CD8-positive, alpha-beta memory T cell (primary cell): ENCODE results near the gene SMC4. TPM values are rescaled to one million over a fixed set of nuclear protein-coding genes. Genes with fewer than 3 reads are reported as not detected.
A peak's percentile ranks its signal among the peaks of the same experiment; 100 is the strongest.

Source experiments
- CTCF ChIA-PET: fragments of 350-600 bp; sonication (Branson Sonifier 250); formaldehyde crosslinking; loops from one replicate; lab custom pipeline; 2021; ENCODE audit warnings: antibody characterized with exemption; lab: Charles Lee
- POLR2A ChIA-PET: fragments of 350-600 bp; sonication (Branson Sonifier 250); formaldehyde crosslinking; loops from one replicate; lab custom pipeline; 2021; ENCODE audit warnings: antibody characterized with exemption; lab: Charles Lee
- DNase-seq, 5 donors: peaks; one replicate each; pipeline versions ENCODE4 v3.0.0 to v3.0.0-alpha.2; 2020 to 2022; ENCODE audit warnings: mixed read lengths in 1 of 5
- H3K27ac ChIP-seq: one replicate; pipeline ENCODE4 v1.7.0; 2013; ENCODE audit warnings: low read depth, mild to moderate bottlenecking, low read length, moderate library complexity
- H3K27me3 ChIP-seq: 2 replicates; pipeline ENCODE4 v1.7.0; 2013; ENCODE audit warnings: low read length, mild to moderate bottlenecking; ENCODE audit not compliant: insufficient read depth, poor library complexity, severe bottlenecking
- H3K36me3 ChIP-seq: 2 replicates; pipeline ENCODE4 v1.7.0; 2013; ENCODE audit warnings: mild to moderate bottlenecking, low read length, moderate library complexity; ENCODE audit not compliant: insufficient read depth
- H3K4me1 ChIP-seq: 2 replicates; pipeline ENCODE4 v1.7.0; 2013; ENCODE audit warnings: mild to moderate bottlenecking, low read length, moderate library complexity; ENCODE audit not compliant: insufficient read depth
- H3K4me3 ChIP-seq: 2 replicates; pipeline ENCODE4 v1.7.0; 2013; ENCODE audit warnings: mild to moderate bottlenecking, low read length
- H3K9me3 ChIP-seq: 2 replicates; pipeline ENCODE4 v1.7.0; 2013; ENCODE audit warnings: mild to moderate bottlenecking, low read length
- H3K27ac Mint-ChIP-seq, 8 donors: one replicate each; pipeline ENCODE4 v1.8.0; 2020 to 2021; ENCODE audit warnings: mixed read lengths in 8 of 8, mild to moderate bottlenecking in 6 of 8, inconsistent platforms in 3 of 8, moderate library complexity in 3 of 8
- H3K27me3 Mint-ChIP-seq, 2 donors: one replicate each; pipeline ENCODE4 v1.8.0; 2020 to 2021; ENCODE audit warnings: mixed read lengths in 2 of 2, mild to moderate bottlenecking in 1 of 2, moderate library complexity in 1 of 2
- H3K36me3 Mint-ChIP-seq, 3 donors: one replicate each; pipeline ENCODE4 v1.8.0; 2020 to 2021; ENCODE audit warnings: mixed read lengths in 3 of 3, inconsistent platforms in 1 of 3, mild to moderate bottlenecking in 1 of 3
- H3K4me1 Mint-ChIP-seq, 3 donors: one replicate each; pipeline ENCODE4 v1.8.0; 2020 to 2021; ENCODE audit warnings: mixed read lengths in 3 of 3, inconsistent platforms in 1 of 3, mild to moderate bottlenecking in 1 of 3
- H3K4me3 Mint-ChIP-seq, 7 donors: one replicate each; pipeline ENCODE4 v1.8.0; 2020 to 2021; ENCODE audit warnings: mixed read lengths in 7 of 7, mild to moderate bottlenecking in 6 of 7, moderate library complexity in 4 of 7, inconsistent platforms in 2 of 7
- H3K9me3 Mint-ChIP-seq, 5 donors: one replicate each; pipeline ENCODE4 v1.8.0; 2020 to 2022; ENCODE audit warnings: mixed read lengths in 5 of 5, mild to moderate bottlenecking in 3 of 5, moderate library complexity in 2 of 5, inconsistent platforms in 1 of 5
- polyA plus RNA-seq: library from polyadenylated mRNA; unstranded; fragments of 300-500 nt; fragmentation: Illumina TruSeq; gene quantifications from one replicate; pipeline ENCODE4 v1.2.3, GENCODE V29; 2021
- total RNA-seq, 2 experiments: library from RNA; stranded (reverse); gene quantifications; one replicate each; pipeline ENCODE4 v1.2.3, GENCODE V29; 2021

SMC4 gene
- total and polyA plus RNA-seq, 3 experiments from 2014 or later: 45.0 to 123 (median 120) TPM

DNA sequence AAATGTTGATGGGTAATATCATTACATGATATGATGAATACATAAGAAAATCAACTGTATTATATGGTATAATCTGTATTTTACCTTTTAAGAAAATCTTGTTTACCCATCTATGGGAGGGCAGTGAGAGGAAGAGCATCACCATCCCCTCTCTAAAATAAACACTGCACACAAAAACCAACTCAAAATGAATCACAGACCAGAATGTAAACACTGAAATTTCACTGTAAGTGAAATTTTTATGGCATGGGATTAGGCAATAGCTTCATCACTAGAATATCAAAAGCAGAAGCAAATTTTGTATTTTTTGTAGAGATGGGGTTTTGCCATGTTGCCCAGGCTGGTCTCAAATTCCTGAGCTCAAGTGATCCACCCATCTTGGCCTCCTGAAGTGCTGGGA, 26.7 kb upstream of the SMC4 start:
- H3K4me3 Mint-ChIP-seq: no peak overlapping the region
- H3K36me3 Mint-ChIP-seq: peaks cover 14 to 43% (median 23%) of the 10 kb centered on the region in 3 donors
- H3K27me3 Mint-ChIP-seq: no peaks in the 10 kb centered on the region
- H3K9me3 Mint-ChIP-seq: no peaks in the 10 kb centered on the region
- ChIA-PET CTCF (no interaction called here), POLR2A (no interaction called here)
- Histone ChIP-seq H3K4me1 (peaks cover 5% of the 10 kb centered on the region), H3K27ac (no peak overlapping the region), H3K27me3 (no peaks in the 10 kb centered on the region), H3K36me3 (no peaks in the 10 kb centered on the region), H3K9me3 (no peaks in the 10 kb centered on the region), H3K4me3 (no peak overlapping the region)
- no peak overlapping the region for H3K27ac Mint-ChIP-seq
- H3K4me1 Mint-ChIP-seq: peaks cover 9 to 17% (median 15%) of the 10 kb centered on the region in 3 donors
- DNase-seq: no peak

DNA sequence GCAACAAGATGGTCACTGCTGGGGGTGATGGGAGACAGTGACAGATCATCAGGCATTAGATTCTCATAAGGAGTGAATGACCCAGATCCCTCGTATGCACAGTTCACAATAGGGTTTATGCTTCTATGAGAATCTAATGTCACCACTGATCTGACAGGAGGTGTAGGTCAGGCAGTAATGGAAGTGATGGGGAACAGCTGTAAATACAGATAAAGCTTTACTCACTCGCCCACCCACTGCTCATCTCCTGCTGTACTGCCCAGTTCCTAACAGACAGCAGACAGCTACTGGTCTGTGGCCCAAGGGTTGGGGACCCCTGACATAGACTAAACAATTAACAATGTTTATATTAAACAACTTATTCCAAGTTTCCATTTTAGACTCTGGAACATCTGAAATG, 25.8 kb upstream of the SMC4 start:
- no peak for DNase-seq
- no peaks in the 10 kb centered on the region for H3K27me3 ChIP-seq
- Mint-ChIP-seq H3K27ac (peak overlapping the region in 1 of 8 donors; percentile 20), H3K4me3 (no peak overlapping the region), H3K27me3 (no peaks in the 10 kb centered on the region), H3K9me3 (no peaks in the 10 kb centered on the region), H3K36me3 (peaks cover 14 to 41% (median 23%) of the 10 kb centered on the region in 3 donors), H3K4me1 (peaks cover 9 to 15% (median 14%) of the 10 kb centered on the region in 3 donors)
- no peak overlapping the region for H3K27ac ChIP-seq
- no peaks in the 10 kb centered on the region for H3K9me3 ChIP-seq
- no peaks in the 10 kb centered on the region for H3K36me3 ChIP-seq
- ChIA-PET CTCF (no interaction called here), POLR2A (no interaction called here)
- H3K4me3 ChIP-seq: no peak overlapping the region
- H3K4me1 ChIP-seq: no peaks in the 10 kb centered on the region

DNA sequence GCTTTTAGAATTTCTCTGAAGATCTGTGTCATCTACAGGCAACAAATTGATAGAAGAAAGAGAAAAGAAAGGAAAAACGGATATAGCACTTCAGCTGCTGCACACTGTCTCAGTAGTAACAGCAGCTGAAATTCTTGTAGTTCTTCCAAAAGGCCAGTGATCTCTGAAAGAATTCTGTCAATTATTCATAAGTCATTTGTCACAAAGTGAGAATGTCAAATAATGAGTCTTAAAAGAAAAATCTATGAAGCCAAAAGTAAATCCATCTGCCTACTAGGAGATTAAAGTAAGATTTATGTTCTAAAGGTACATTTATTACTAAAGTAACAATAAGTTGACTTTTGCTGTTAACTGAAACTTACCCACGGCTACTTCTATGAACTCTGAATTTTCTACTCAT, 25.0 kb upstream of the SMC4 start:
- H3K27me3 ChIP-seq: no peaks in the 10 kb centered on the region
- H3K9me3 ChIP-seq: no peaks in the 10 kb centered on the region
- H3K36me3 ChIP-seq: no peaks in the 10 kb centered on the region
- Mint-ChIP-seq H3K27me3 (no peaks in the 10 kb centered on the region), H3K4me1 (peaks cover 8 to 15% (median 11%) of the 10 kb centered on the region in 3 donors), H3K36me3 (peaks cover 14 to 43% (median 23%) of the 10 kb centered on the region in 3 donors), H3K9me3 (no peaks in the 10 kb centered on the region), H3K27ac (no peak overlapping the region), H3K4me3 (no peak overlapping the region)
- ChIA-PET POLR2A (no interaction called here), CTCF (no interaction called here)
- no peak for DNase-seq
- H3K27ac ChIP-seq: no peak overlapping the region
- no peaks in the 10 kb centered on the region for H3K4me1 ChIP-seq
- no peak overlapping the region for H3K4me3 ChIP-seq

DNA sequence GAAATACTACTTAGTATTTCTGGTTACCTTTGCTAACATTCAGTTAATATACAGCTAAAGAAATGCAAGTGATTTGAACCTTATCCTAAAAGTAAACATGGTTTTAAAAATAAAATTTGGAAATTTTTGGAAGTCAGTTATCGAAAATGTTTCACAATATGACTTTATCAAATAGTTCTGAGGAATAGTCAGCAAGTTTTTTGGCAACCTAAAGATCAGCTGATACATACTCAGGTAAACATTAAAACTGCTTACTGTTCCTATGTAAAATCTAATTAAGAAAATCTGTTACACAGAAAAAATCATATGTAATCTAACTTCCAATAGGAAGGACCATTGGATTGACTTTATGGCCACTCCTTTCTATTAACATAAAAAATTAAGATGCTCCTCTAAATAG, 24.5 kb upstream of the SMC4 start:
- Histone ChIP-seq H3K36me3 (no peaks in the 10 kb centered on the region), H3K27ac (no peak overlapping the region), H3K9me3 (no peaks in the 10 kb centered on the region), H3K27me3 (no peaks in the 10 kb centered on the region), H3K4me1 (no peaks in the 10 kb centered on the region), H3K4me3 (no peak overlapping the region)
- ChIA-PET POLR2A (no interaction called here), CTCF (no interaction called here)
- Mint-ChIP-seq H3K27ac (no peak overlapping the region), H3K36me3 (peaks cover 14 to 48% (median 23%) of the 10 kb centered on the region in 3 donors), H3K9me3 (no peaks in the 10 kb centered on the region), H3K27me3 (no peaks in the 10 kb centered on the region), H3K4me1 (peaks cover 5 to 12% (median 8%) of the 10 kb centered on the region in 3 donors), H3K4me3 (no peak overlapping the region)
- DNase-seq: no peak

DNA sequence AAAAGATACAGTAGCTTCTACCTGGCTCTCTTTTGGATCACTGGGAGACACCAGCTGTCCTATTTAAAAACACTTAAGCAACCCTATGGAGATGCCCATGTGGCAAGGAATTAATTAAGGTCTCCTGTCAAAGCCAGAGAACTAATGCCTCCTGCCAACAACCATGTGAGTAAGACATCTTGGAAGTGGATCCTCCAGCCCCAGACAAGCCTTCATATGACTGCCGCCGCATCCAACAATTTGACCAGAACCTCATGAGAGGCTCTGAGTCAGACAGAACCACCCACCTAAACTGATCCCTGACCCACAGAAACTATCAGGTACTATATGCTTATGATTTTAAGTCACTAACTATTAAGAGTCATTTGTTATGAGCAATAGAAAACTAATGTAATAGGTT, 22.8 kb upstream of the SMC4 start:
- ChIA-PET CTCF (no interaction called here), POLR2A (no interaction called here)
- Mint-ChIP-seq H3K9me3 (no peaks in the 10 kb centered on the region), H3K36me3 (peaks cover 14 to 59% (median 21%) of the 10 kb centered on the region in 3 donors), H3K27me3 (no peaks in the 10 kb centered on the region), H3K4me1 (no peaks in the 10 kb centered on the region), H3K27ac (no peak overlapping the region), H3K4me3 (no peak overlapping the region)
- H3K9me3 ChIP-seq: no peaks in the 10 kb centered on the region
- no peaks in the 10 kb centered on the region for H3K4me1 ChIP-seq
- H3K27ac ChIP-seq: no peak overlapping the region
- H3K27me3 ChIP-seq: no peaks in the 10 kb centered on the region
- H3K4me3 ChIP-seq: no peak overlapping the region
- DNase-seq: no peak
- H3K36me3 ChIP-seq: no peaks in the 10 kb centered on the region

DNA sequence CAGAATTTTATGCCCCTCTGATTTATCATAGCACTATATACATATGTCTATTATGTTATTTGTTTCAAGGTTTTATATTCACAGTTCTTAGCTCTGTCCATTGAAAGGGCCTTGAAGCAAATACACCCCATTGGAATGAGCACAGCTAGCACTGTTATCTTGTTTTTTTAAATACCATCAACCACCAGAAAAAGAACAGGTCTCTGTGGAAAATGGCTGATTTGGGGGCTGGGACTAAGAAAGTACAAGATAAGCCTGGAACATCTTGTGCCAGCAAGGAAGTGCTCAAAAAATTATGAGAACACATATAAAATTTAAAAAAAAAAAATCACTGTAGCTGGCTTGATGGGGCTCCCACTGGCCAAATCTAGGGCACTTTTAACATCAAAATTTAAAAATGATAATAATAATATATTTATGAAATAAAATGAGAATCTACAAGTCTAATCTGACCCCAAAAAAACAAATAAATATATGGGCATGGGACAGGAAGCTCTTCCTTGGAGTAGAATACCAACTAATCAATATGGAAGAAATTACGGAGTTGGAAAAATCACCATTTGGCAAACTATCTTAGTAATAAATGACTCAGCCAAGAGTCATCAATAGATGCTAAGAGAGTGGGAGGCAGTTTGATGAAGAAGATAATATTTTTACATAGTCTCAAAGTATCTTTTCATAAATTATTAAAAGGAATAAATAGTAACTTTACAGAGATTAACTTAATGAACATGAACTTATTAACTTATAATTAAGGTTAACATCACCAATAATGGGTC, 20.9 kb upstream of the SMC4 start:
- Mint-ChIP-seq H3K27ac (no peak overlapping the region), H3K27me3 (no peaks in the 10 kb centered on the region), H3K4me3 (no peak overlapping the region), H3K9me3 (no peaks in the 10 kb centered on the region), H3K36me3 (peaks cover 14 to 59% (median 22%) of the 10 kb centered on the region in 3 donors), H3K4me1 (no peaks in the 10 kb centered on the region)
- H3K27me3 ChIP-seq: no peaks in the 10 kb centered on the region
- no peak overlapping the region for H3K4me3 ChIP-seq
- H3K27ac ChIP-seq: no peak overlapping the region
- no peaks in the 10 kb centered on the region for H3K9me3 ChIP-seq
- no peaks in the 10 kb centered on the region for H3K36me3 ChIP-seq
- no peaks in the 10 kb centered on the region for H3K4me1 ChIP-seq
- CTCF ChIA-PET: no interaction called here
- DNase-seq: no peak
- POLR2A ChIA-PET: no interaction called here

DNA sequence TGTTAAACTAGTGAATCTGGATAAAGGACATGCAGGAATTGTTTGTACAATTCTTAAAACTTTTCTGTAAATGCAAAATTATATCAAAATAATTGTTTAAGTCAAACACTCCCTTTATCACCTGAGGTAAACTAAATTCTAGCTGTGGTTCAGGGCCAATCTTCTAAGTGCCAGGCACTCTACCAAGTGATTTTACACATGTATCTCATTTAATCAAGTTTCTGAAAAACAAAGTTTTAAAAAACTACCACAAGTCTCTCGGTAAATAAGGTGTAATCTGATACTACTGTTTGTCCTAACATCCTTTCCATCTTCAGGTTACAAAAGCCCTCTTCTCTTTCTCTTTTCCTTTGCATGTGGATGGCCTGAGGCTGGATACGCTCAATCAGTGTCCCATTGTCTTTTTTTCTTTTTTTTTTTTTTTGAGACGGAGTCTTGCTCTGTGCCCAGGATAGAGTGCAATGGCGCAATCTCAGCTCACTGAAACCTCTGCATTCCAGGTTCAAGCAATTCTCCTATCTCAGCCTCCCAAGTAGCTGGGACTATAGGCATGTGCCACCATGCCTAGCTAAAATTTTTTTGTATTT, 19.7 kb upstream of the SMC4 start:
- no peak for DNase-seq
- Histone ChIP-seq H3K9me3 (no peaks in the 10 kb centered on the region), H3K4me3 (no peak overlapping the region), H3K4me1 (no peaks in the 10 kb centered on the region), H3K27me3 (no peaks in the 10 kb centered on the region), H3K27ac (no peak overlapping the region), H3K36me3 (no peaks in the 10 kb centered on the region)
- H3K27ac Mint-ChIP-seq: peak overlapping the region in 1 of 8 donors; percentile 75
- CTCF ChIA-PET: no interaction called here
- POLR2A ChIA-PET: no interaction called here
- H3K9me3 Mint-ChIP-seq: no peaks in the 10 kb centered on the region
- H3K36me3 Mint-ChIP-seq: peaks cover 5 to 51% (median 10%) of the 10 kb centered on the region in 3 donors
- H3K4me3 Mint-ChIP-seq: no peak overlapping the region
- H3K27me3 Mint-ChIP-seq: no peaks in the 10 kb centered on the region
- no peaks in the 10 kb centered on the region for H3K4me1 Mint-ChIP-seq

DNA sequence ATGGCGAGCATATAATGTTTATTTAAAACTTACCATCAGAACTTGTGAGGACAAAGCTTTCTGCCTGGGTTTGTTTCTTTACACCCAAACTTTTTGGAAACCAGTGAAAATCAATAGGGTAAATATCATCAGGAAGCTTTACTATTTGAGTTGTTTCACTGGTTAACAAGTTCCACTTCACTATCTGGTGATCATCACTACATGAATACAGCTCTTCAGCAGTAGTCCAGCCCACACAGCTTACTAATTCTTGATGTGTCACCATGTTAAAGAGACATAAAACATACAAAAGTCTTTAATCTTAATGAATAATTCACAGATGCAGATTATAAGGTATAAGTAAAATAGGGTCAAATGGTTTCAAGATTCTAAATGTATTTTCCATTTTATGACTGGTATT, 18.0 kb upstream of the SMC4 start:
- Mint-ChIP-seq H3K4me1 (peaks cover 0 to 11% (median 5%) of the 10 kb centered on the region in 3 donors), H3K4me3 (no peak overlapping the region), H3K9me3 (no peaks in the 10 kb centered on the region), H3K36me3 (peaks cover 5 to 39% (median 9%) of the 10 kb centered on the region in 3 donors), H3K27ac (no peak overlapping the region), H3K27me3 (no peaks in the 10 kb centered on the region)
- H3K4me3 ChIP-seq: no peak overlapping the region
- H3K36me3 ChIP-seq: no peaks in the 10 kb centered on the region
- H3K27me3 ChIP-seq: no peaks in the 10 kb centered on the region
- CTCF ChIA-PET: no interaction called here
- H3K4me1 ChIP-seq: no peaks in the 10 kb centered on the region
- no peaks in the 10 kb centered on the region for H3K9me3 ChIP-seq
- H3K27ac ChIP-seq: no peak overlapping the region
- DNase-seq: no peak
- POLR2A ChIA-PET: no interaction called here
